HEK293 (cell line): Measurements from ENCODE around the gene ZFHX2.

Experiments
- CTCF ChIA-PET: fragments of 350-600 bp; formaldehyde crosslinking; extraction: SDS; loops from one replicate; lab custom pipeline; 2021; ENCODE audit warnings: antibody characterized with exemption; lab: Yijun Ruan, JAX
- POLR2A ChIA-PET: fragments of 300-600 bp; formaldehyde crosslinking; extraction: SDS; loops from one replicate; lab custom pipeline; 2020; ENCODE audit warnings: antibody characterized with exemption, inconsistent platforms; lab: Yijun Ruan, JAX
- H3K27ac ChIP-seq: fragments of 200-500 bp; sonication (Bioruptor generic); 2 replicates; pipeline ENCODE4 v1.5.1; 2014; ENCODE audit warnings: low read depth, low read length, control low read depth, inconsistent platforms; ENCODE audit errors: extremely low read depth
- H3K36me3 ChIP-seq, 2 experiments: fragments of 200-500 bp in 1 of 2; sonication (Bioruptor generic) in 1 of 2; 1 replicate in 1 of 2; 2 replicates in 1 of 2; pipeline ENCODE4 v1.5.1; 2014 to 2017; ENCODE audit warnings: inconsistent platforms in 2 of 2, low read length in 2 of 2; ENCODE audit not compliant: control insufficient read depth in 2 of 2, insufficient read depth in 1 of 2
- H3K4me1 ChIP-seq: fragments of 200-500 bp; sonication (Bioruptor generic); 2 replicates; pipeline ENCODE4 v1.5.1; 2014; ENCODE audit warnings: mild to moderate bottlenecking, low read length, inconsistent platforms; ENCODE audit not compliant: control insufficient read depth, insufficient read depth
- H3K4me3 ChIP-seq: 2 replicates; pipeline ENCODE4 v1.5.1; 2011; ENCODE audit warnings: low read depth, mild to moderate bottlenecking, control low read depth, low read length, moderate library complexity
- H3K9me3 ChIP-seq: fragments of 200-500 bp; sonication (Bioruptor generic); 2 replicates; pipeline ENCODE4 v1.5.1; 2014; ENCODE audit warnings: low read depth, low read length, inconsistent platforms; ENCODE audit not compliant: control insufficient read depth, insufficient read depth
- BCL11B ChIP-seq: fragments of 450-650 bp; formaldehyde crosslinking; IDR thresholded peaks from 2 replicates; pipeline ENCODE4 v1.5.1; 2016; ENCODE audit warnings: low read depth, missing biosample characterization, missing genetic modification characterization
- FEZF1 ChIP-seq: fragments of 450-650 bp; formaldehyde crosslinking; IDR thresholded peaks from 2 replicates; pipeline ENCODE4 v1.5.1; 2016; ENCODE audit warnings: missing biosample characterization, missing genetic modification characterization
- KLF1 ChIP-seq: fragments of 450-650 bp; formaldehyde crosslinking; IDR thresholded peaks from 2 replicates; pipeline ENCODE4 v1.5.1; 2016; ENCODE audit warnings: missing biosample characterization, missing genetic modification characterization
- PRDM1 ChIP-seq: fragments of 450-650 bp; formaldehyde crosslinking; IDR thresholded peaks from 2 replicates; pipeline ENCODE4; 2016; ENCODE audit warnings: missing biosample characterization, missing genetic modification characterization
- REPIN1 ChIP-seq: fragments of 450-650 bp; formaldehyde crosslinking; IDR thresholded peaks from 2 replicates; pipeline ENCODE4 v1.5.1; 2017; ENCODE audit warnings: missing biosample characterization, missing genetic modification characterization, low read depth
- SP2 ChIP-seq: fragments of 450-650 bp; formaldehyde crosslinking; IDR thresholded peaks from 2 replicates; pipeline ENCODE4 v1.5.1; 2016; ENCODE audit warnings: missing biosample characterization, missing genetic modification characterization
- SP3 ChIP-seq: fragments of 450-650 bp; formaldehyde crosslinking; IDR thresholded peaks from 2 replicates; pipeline ENCODE4 v1.5.1; 2016; ENCODE audit warnings: missing biosample characterization, missing genetic modification characterization
- WT1 ChIP-seq: fragments of 450-650 bp; formaldehyde crosslinking; IDR thresholded peaks from 2 replicates; pipeline ENCODE4 v1.5.1; 2016; ENCODE audit warnings: missing biosample characterization, missing genetic modification characterization
- ZBTB1 ChIP-seq: fragments of 450-650 bp; formaldehyde crosslinking; IDR thresholded peaks from 2 replicates; pipeline ENCODE4 v1.5.1; 2016; ENCODE audit warnings: missing biosample characterization, missing genetic modification characterization
- ZBTB48 ChIP-seq: fragments of 450-650 bp; formaldehyde crosslinking; IDR thresholded peaks from 2 replicates; pipeline ENCODE4 v1.5.1; 2016; ENCODE audit warnings: missing biosample characterization, missing genetic modification characterization
- ZNF146 ChIP-seq: fragments of 450-650 bp; formaldehyde crosslinking; IDR thresholded peaks from 2 replicates; pipeline ENCODE4 v1.5.1; 2016; ENCODE audit warnings: missing biosample characterization, missing genetic modification characterization
- ZNF155 ChIP-seq: fragments of 450-650 bp; formaldehyde crosslinking; IDR thresholded peaks from 2 replicates; pipeline ENCODE4 v1.5.1; 2016; ENCODE audit warnings: missing biosample characterization, missing genetic modification characterization
- ZNF23 ChIP-seq: fragments of 450-650 bp; formaldehyde crosslinking; IDR thresholded peaks from 2 replicates; pipeline ENCODE4 v1.5.1; 2016; ENCODE audit warnings: missing biosample characterization, missing genetic modification characterization, borderline replicate concordance
- ZNF24 ChIP-seq: fragments of 450-650 bp; formaldehyde crosslinking; IDR thresholded peaks from 2 replicates; pipeline ENCODE4 v1.5.1; 2016; ENCODE audit warnings: missing biosample characterization, missing genetic modification characterization
- ZNF571 ChIP-seq: fragments of 450-650 bp; formaldehyde crosslinking; IDR thresholded peaks from 2 replicates; pipeline ENCODE4 v1.5.0; 2017; ENCODE audit warnings: missing biosample characterization, missing genetic modification characterization
- ZNF624 ChIP-seq: fragments of 450-650 bp; formaldehyde crosslinking; IDR thresholded peaks from 2 replicates; pipeline ENCODE4 v1.5.1; 2017; ENCODE audit warnings: missing biosample characterization, missing genetic modification characterization
- ZNF792 ChIP-seq: fragments of 450-650 bp; formaldehyde crosslinking; IDR thresholded peaks from 2 replicates; pipeline ENCODE4 v1.5.1; 2016; ENCODE audit warnings: missing biosample characterization, missing genetic modification characterization
- ZSCAN23 ChIP-seq: fragments of 450-650 bp; formaldehyde crosslinking; IDR thresholded peaks from 2 replicates; pipeline ENCODE4 v1.5.1; 2016; ENCODE audit warnings: missing biosample characterization, missing genetic modification characterization
- TF ChIP-seq, protein P1 (sequence below): fragments of 450-650 bp; formaldehyde crosslinking; IDR thresholded peaks from 2 replicates; pipeline ENCODE4 v1.5.1; 2016; ENCODE audit warnings: missing biosample characterization, missing genetic modification characterization, borderline replicate concordance
- TF ChIP-seq, protein P2 (sequence below): fragments of 450-650 bp; formaldehyde crosslinking; IDR thresholded peaks from 2 replicates; pipeline ENCODE4 v1.5.1; 2016; ENCODE audit warnings: missing biosample characterization, missing genetic modification characterization
- TF ChIP-seq, protein P3 (sequence below): fragments of 450-650 bp; formaldehyde crosslinking; IDR thresholded peaks from 2 replicates; pipeline ENCODE4 v1.5.1; 2017; ENCODE audit warnings: missing biosample characterization, missing genetic modification characterization
- TF ChIP-seq, protein P4 (sequence below): fragments of 450-650 bp; formaldehyde crosslinking; IDR thresholded peaks from 2 replicates; pipeline ENCODE4 v1.5.1; 2016; ENCODE audit warnings: missing biosample characterization, missing genetic modification characterization

Gene ZFHX2

DNA sequence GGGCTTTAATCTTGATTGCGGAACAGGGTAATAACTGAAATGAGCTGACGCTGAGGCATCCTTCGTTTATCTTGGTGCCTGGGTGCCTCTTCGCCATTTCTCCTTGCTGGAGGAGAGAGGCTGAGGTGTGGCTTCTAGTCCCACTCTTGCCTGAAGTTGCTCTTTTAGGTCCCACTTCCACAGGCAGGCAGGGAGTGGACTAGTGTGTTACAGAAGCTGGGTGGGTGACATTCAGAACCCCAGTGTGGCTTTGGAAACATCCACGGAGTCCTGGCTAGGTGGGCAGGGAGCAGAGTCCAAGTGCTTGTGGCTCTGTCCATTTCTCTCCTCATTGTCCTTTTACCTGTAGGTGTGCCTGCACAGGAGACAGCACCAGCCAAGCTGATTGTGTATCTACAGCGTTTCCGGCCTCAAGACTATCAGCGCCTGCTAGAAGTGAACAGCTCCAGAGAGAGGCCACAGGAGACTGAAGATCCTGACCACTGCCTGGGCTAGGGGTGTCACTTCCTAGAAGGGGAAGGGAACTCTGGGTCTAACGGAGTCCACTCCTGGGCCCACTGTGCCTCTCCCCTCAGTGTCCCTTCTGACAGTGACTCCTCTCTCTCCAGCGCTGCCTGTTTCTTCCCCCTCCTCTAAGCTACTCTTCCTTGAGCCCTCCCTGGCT lies 6.9 kb upstream of the ZFHX2 start:
- Histone ChIP-seq H3K27ac (peak overlapping the region; percentile 49; the same call in 1 of the 2 replicates), H3K36me3 (peaks cover 10 to 57% of the 10 kb centered on the region in 2 experiments; a peak in 2 of 3 replicates), H3K9me3 (no peaks in the 10 kb centered on the region), H3K4me3 (no peak overlapping the region), H3K4me1 (peaks cover 7% of the 10 kb centered on the region)
- POLR2A ChIA-PET: interaction anchor here (0.6 to 1.5 kb wide), 5 partner anchors 80 to 580 kb away, joined by 3 to 5 read pairs (median 3); partner anchors contain the start of genes BCL2L2, PABPN1 and PSME1
- CTCF ChIA-PET: interaction anchor here (0.5 to 10.1 kb wide), 15 partner anchors 9 to 689 kb away, joined by 3 to 338 read pairs (median 4); partner anchors contain the start of genes AP1G2 and PABPN1
- TF ChIP-seq ZBTB48 (tag by site-specific recombination) (no peak), SP3 (no peak), PRDM1 (tag by site-specific recombination) (no peak), ZNF571 (no peak), BCL11B (no peak), ZNF624 (no peak), ZNF23 (tag by site-specific recombination) (no peak), SP2 (tag by site-specific recombination) (no peak)

DNA sequence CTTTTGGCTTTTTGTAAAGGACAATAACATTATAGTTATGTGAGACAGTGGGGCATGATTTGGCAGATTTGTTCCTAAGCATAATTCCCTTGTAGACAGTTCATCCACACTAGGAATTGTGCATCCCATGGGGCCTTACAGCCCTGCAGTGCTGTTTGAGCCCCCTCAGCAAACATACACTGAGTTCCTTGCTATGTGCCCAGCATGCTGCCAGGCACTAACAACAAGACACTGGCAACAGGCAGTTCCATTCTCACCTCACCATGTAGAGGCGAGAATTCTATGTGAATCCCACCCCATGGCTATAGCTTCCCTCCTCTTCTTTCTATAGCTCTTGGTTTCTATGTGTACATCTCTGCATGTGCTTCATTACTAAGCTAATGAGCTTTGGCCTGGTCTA lies 6.4 kb upstream of the ZFHX2 start:
- Histone ChIP-seq H3K9me3 (no peaks in the 10 kb centered on the region), H3K4me1 (peaks cover 7% of the 10 kb centered on the region), H3K36me3 (peaks cover 10 to 51% of the 10 kb centered on the region in 2 experiments; a peak in 2 of 3 replicates), H3K4me3 (no peak overlapping the region), H3K27ac (peak overlapping the region; percentile 49; the same call in 1 of the 2 replicates)
- CTCF ChIA-PET: interaction anchor here (0.6 to 10.1 kb wide), 9 partner anchors 11 to 231 kb away, joined by 3 to 338 read pairs (median 4); no protein-coding TSS in a partner anchor
- POLR2A ChIA-PET: interaction anchor here (0.6 to 1.5 kb wide), 4 partner anchors 79 to 578 kb away, joined by 3 to 5 read pairs (median 4); partner anchors contain the start of genes BCL2L2, PABPN1 and PSME1
- TF ChIP-seq, protein P1, sequence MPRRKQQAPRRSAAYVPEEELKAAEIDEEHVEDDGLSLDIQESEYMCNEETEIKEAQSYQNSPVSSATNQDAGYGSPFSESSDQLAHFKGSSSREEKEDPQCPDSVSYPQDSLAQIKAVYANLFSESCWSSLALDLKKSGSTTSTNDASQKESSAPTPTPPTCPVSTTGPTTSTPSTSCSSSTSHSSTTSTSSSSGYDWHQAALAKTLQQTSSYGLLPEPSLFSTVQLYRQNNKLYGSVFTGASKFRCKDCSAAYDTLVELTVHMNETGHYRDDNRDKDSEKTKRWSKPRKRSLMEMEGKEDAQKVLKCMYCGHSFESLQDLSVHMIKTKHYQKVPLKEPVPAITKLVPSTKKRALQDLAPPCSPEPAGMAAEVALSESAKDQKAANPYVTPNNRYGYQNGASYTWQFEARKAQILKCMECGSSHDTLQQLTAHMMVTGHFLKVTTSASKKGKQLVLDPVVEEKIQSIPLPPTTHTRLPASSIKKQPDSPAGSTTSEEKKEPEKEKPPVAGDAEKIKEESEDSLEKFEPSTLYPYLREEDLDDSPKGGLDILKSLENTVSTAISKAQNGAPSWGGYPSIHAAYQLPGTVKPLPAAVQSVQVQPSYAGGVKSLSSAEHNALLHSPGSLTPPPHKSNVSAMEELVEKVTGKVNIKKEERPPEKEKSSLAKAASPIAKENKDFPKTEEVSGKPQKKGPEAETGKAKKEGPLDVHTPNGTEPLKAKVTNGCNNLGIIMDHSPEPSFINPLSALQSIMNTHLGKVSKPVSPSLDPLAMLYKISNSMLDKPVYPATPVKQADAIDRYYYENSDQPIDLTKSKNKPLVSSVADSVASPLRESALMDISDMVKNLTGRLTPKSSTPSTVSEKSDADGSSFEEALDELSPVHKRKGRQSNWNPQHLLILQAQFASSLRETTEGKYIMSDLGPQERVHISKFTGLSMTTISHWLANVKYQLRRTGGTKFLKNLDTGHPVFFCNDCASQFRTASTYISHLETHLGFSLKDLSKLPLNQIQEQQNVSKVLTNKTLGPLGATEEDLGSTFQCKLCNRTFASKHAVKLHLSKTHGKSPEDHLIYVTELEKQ (tag by site-specific recombination): no peak
- no peak for TF ChIP-seq ZBTB1 (tag by site-specific recombination)
- no peak for TF ChIP-seq PRDM1 (tag by site-specific recombination)
- no peak for TF ChIP-seq ZNF792 (tag by site-specific recombination)
- TF ChIP-seq, protein P2, sequence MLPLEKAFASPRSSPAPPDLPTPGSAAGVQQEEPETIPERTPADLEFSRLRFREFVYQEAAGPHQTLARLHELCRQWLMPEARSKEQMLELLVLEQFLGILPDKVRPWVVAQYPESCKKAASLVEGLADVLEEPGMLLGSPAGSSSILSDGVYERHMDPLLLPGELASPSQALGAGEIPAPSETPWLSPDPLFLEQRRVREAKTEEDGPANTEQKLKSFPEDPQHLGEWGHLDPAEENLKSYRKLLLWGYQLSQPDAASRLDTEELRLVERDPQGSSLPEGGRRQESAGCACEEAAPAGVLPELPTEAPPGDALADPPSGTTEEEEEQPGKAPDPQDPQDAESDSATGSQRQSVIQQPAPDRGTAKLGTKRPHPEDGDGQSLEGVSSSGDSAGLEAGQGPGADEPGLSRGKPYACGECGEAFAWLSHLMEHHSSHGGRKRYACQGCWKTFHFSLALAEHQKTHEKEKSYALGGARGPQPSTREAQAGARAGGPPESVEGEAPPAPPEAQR (tag by site-specific recombination): no peak
- TF ChIP-seq REPIN1 (tag by site-specific recombination): no peak
- TF ChIP-seq ZSCAN23: no peak
- no peak for TF ChIP-seq FEZF1
- no peak for TF ChIP-seq WT1
- TF ChIP-seq, protein P3, sequence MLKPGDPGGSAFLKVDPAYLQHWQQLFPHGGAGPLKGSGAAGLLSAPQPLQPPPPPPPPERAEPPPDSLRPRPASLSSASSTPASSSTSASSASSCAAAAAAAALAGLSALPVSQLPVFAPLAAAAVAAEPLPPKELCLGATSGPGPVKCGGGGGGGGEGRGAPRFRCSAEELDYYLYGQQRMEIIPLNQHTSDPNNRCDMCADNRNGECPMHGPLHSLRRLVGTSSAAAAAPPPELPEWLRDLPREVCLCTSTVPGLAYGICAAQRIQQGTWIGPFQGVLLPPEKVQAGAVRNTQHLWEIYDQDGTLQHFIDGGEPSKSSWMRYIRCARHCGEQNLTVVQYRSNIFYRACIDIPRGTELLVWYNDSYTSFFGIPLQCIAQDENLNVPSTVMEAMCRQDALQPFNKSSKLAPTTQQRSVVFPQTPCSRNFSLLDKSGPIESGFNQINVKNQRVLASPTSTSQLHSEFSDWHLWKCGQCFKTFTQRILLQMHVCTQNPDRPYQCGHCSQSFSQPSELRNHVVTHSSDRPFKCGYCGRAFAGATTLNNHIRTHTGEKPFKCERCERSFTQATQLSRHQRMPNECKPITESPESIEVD (tag by site-specific recombination): no peak
- TF ChIP-seq ZNF155: no peak
- TF ChIP-seq ZNF146 (tag by site-specific recombination): no peak
- TF ChIP-seq, protein P4, sequence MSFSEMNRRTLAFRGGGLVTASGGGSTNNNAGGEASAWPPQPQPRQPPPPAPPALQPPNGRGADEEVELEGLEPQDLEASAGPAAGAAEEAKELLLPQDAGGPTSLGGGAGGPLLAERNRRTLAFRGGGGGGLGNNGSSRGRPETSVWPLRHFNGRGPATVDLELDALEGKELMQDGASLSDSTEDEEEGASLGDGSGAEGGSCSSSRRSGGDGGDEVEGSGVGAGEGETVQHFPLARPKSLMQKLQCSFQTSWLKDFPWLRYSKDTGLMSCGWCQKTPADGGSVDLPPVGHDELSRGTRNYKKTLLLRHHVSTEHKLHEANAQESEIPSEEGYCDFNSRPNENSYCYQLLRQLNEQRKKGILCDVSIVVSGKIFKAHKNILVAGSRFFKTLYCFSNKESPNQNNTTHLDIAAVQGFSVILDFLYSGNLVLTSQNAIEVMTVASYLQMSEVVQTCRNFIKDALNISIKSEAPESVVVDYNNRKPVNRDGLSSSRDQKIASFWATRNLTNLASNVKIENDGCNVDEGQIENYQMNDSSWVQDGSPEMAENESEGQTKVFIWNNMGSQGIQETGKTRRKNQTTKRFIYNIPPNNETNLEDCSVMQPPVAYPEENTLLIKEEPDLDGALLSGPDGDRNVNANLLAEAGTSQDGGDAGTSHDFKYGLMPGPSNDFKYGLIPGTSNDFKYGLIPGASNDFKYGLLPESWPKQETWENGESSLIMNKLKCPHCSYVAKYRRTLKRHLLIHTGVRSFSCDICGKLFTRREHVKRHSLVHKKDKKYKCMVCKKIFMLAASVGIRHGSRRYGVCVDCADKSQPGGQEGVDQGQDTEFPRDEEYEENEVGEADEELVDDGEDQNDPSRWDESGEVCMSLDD (tag by site-specific recombination): no peak
- no peak for TF ChIP-seq KLF1 (tag by site-specific recombination)
- TF ChIP-seq ZNF24 (tag by site-specific recombination): no peak
